Measurements from ENCODE around the gene SORT1. TPM values are rescaled to one million over a fixed set of nuclear protein-coding genes. Genes with fewer than 3 reads are reported as not detected.
"Not testable (repeated sequence)": the region's sequence is repeated elsewhere in the genome, so short reads cannot be mapped to it uniquely, and the experiment has no call there.

Gene SORT1
- total RNA-seq, 1 donor from 2014 or later: 65.2 TPM

GRCh38 chr1:109299558-109300343 lies 98.0 kb downstream of the SORT1 start:
- peak; percentile 20 for DNase-seq (ENCODE audit: low spot score)

DNA sequence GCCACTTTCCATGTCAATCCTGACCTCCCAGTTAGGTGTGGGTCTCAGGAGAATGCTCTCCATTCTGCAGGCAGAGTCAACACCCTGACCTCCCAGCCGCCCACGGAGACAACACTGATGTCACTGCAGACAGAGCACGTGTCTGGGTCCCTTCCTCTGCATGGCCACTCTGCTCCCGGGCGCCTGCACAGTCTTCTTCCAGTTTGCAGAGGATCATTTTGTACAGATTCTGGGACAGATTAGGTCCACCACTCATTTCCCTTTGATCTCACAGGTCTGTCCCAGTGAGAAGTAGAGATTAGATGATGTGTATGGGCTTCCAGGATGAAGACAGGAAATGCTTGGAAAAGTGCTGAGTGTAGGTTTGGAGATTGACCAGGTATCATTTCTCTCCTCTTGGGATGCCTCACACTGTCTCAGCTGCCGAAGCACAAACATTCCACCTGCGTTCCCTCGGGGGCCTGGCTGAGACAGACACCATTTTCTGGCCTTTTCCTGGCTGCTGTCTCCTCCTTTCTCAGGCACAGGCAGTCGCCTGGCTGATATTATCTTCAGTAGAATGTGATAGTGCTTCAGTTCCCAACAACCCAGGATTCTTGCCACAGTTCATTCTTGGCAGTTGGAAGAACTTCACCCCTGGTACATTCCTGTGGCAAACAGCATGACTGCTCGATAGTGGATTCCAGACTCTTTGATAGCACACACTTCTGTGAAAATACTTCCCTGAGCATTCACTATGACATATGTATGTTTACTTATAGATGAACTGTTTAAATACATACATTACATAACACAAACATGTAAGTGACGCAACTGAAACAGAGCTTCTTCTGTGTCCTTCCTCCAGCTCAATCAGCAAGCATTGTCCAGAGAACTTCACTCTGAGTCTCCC lies 98.8 kb downstream of the SORT1 start:
- peak; percentile 33 for DNase-seq (ENCODE audit: low spot score)

GRCh38 chr1:109296782-109297181 lies 100.9 kb downstream of the SORT1 start:
- no peak for DNase-seq (ENCODE audit: low spot score)

DNA sequence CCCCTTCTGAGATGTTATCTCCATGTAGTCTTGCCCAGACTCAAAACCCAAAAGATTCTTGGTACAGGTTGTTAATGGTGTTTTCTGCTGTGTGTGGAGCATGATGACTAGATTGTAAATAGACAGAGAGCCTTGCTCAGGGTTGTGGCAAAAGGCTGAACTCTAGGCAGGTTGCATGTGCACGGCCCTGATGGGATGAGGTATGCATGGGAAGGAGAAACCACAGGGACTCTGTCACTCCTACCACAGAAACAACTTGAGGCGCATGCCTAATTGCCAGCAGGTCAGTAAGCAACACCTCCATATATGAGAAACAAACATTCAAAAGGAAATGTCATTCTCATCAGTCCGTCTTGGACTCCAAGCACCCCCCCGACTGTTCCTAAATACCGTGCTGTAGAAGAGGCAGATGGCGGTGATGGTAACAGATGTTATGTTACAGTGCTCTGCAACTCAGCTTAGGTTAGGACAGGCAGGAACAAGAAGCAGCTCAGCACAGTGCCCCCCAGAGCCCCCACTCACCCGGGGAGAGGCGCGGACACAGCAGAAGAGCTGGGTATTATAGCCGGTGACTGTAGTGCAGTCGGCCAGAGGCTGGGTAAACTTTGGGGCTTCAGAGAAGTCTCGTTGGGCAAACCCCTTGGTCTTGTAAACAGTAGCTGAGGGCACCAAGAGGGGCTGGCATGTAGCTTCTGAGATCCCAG lies 101.9 kb downstream of the SORT1 start:
- DNase-seq (ENCODE audit: low spot score): no peak

DNA sequence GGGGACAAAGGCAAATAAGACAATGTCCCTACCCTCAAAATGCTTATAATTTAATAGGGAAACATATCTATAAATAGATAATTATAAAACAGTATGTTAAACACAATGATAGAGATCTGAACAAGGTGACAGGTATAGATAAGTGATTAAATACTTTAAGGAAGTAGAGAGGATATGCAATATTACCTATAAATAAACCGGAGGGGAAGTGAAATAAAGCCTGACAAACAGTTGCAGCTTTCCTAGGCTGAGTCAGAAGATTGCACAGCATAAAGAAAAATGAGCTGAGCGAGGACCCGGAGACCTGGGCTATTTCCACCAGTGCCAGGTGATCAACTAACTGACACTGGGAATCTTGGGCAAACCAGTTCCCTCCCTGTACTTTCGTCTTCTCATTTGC lies 103.2 kb downstream of the SORT1 start:
- no peak for DNase-seq (ENCODE audit: low spot score)

GRCh38 chr1:109293026-109293425 lies 104.7 kb downstream of the SORT1 start:
- DNase-seq (ENCODE audit: low spot score): no peak

- no peak for DNase-seq (ENCODE audit: low spot score)
These were observed 105.4 kb downstream of the SORT1 start for GRCh38 chr1:109292364-109292763.

GRCh38 chr1:109290998-109291397 lies 106.7 kb downstream of the SORT1 start:
- peak; percentile 37 for DNase-seq (ENCODE audit: low spot score)

GRCh38 chr1:109290137-109290536 lies 107.6 kb downstream of the SORT1 start:
- no peak for DNase-seq (ENCODE audit: low spot score)

- DNase-seq (ENCODE audit: low spot score): not testable (repeated sequence)
These were observed 111.0 kb downstream of the SORT1 start for GRCh38 chr1:109286762-109287161.

DNA sequence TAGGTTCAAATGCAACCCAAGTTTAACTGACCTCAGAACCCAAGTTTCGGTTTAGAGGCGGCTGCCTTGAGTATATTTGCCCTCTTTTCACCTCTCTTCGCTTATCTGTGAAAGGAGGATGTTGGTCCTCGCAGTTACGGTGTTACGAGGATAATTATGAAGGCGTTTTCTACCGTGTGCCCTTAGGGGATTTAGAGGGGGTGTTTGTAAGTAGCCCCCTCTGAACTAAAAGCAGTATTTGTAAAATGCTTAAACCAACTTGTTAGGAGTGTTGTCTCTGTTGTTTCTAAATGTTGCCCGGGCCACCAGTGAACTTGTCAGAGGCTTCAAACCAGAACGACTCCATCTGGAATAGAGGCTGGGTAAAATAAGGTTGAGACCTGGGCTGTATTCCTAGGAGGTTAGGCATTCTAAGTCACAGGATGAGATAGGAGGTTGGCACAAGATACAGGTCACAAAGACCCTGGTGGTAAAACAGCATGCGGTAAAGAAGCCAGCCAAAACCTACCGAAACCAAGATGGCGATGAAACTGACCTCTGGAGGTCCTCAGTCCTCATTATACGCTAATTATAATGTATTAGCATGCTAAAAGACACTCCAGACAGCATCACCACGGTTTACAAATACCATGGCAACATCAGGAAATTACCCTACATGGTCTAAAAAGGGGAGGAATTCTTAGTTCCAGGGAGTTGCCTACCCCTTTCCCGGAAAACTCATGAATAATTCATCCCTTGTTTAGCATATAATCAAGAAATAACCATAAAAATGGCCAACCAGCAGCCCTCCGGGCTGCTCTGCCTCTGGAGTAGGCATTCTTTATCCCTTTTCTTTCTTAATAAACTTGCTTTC lies 113.7 kb downstream of the SORT1 start:
- no peak for DNase-seq (ENCODE audit: low spot score)

DNA sequence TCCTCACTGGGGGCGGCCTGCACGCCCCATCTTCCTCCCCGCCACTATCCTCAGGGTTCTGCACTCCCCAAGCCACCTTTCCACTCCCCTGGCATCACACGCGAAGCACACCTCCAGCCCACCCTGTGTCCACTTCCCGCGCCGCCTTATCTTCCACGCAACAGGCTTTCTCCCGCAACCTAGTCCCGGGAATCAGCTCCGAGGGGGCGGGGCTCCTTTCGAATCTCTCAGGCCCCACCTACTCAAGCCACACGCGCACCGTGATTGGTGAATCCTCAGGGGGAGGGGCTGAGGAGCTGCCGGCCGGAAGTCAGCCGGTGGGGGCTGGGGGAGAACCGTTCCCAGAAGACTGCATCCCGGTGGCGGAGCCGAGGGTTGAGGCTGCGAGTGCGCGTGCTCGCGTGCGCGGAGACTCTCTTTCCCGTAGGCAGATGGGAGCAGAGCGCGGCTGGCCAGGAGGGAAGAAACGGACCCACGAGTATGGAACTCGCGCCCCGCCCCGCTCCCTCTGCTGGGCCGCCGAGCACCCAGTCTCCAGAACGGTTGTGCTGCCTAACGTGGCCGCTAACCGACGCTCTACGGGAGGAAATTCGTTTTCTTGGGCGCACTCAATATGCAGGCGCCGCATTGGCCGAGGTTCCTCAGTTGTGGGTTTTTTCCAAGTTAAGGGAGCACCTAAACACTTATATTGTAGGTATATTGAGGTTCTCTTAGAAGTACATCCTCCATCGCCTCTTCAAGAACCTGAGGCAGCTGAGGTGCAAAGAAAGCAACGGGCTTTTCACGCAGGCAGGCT lies 114.6 kb downstream of the SORT1 start, which contains the start of gene PSRC1:
Gene PSRC1, minus strand, starts transcription at position 194 of the 796 bp plus-strand sequence.
- DNase-seq (ENCODE audit: low spot score): peak; percentile 98

GRCh38 chr1:109282497-109282951 lies 115.2 kb downstream of the SORT1 start:
- no peak for DNase-seq (ENCODE audit: low spot score)

GRCh38 chr1:109281680-109282496 lies 115.8 kb downstream of the SORT1 start:
- no peak for DNase-seq (ENCODE audit: low spot score)

GRCh38 chr1:109280862-109281261 lies 116.9 kb downstream of the SORT1 start:
- no peak for DNase-seq (ENCODE audit: low spot score)

- DNase-seq (ENCODE audit: low spot score): no peak
These were observed 118.0 kb downstream of the SORT1 start for GRCh38 chr1:109279615-109280278.

DNA sequence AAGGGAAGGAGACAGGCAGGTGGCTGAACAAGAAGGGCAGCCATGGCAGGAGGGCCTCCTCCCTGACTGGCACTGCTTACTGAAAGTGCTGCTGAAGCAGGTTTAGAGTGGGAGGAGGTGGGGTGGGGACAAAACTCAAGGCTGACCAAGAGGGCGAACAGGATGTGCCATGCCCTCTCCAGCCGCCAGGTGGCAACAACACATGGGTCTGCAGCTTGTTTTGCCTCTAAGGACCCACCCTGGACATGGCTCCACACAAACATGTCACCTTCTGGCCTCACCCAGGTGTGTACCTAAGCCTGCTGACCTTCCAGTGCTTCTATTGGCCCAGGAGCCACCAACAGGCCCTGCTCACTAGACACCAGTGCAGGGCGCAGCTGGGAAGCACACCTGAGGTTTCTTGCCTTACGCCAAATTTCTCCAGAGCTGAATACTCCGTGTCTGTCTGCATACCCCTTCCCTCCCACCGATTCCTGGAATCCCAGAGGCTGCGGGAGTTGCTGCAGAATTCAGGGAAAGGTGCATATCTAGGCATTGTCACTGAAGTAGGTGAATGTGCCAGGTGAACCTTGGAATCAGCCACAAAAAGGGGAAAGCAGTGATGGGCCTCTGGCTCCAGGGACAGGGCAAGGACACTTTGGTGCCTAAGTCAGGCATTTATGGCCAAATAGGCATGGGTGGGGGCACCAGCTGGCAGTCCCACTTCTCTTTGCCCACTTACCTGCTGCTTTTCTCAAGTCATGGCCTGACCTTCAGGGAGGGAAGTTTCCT lies 120.1 kb downstream of the SORT1 start:
- peak; percentile 70 for DNase-seq (ENCODE audit: low spot score)
